Activated T-cell treated with anti-CD3 and anti-CD28 coated beads for 1 hour (primary cell): ENCODE data around the gene WDR37.
A peak's percentile ranks its signal among the peaks of the same experiment; 100 is the strongest.
"Not testable (repeated sequence)": the region's sequence is repeated elsewhere in the genome, so short reads cannot be mapped to it uniquely, and the experiment has no call there.

Experiments used
- DNase-seq: peaks from one replicate; pipeline ENCODE4 v3.0.0-alpha.2; 2020; ENCODE audit warnings: low read depth

Gene WDR37

GRCh38 chr10:1107004-1107403 lies 50.8 kb downstream of the WDR37 start:
- DNase-seq: no peak

GRCh38 chr10:1107679-1108078 lies 51.5 kb downstream of the WDR37 start:
- DNase-seq: no peak

DNA sequence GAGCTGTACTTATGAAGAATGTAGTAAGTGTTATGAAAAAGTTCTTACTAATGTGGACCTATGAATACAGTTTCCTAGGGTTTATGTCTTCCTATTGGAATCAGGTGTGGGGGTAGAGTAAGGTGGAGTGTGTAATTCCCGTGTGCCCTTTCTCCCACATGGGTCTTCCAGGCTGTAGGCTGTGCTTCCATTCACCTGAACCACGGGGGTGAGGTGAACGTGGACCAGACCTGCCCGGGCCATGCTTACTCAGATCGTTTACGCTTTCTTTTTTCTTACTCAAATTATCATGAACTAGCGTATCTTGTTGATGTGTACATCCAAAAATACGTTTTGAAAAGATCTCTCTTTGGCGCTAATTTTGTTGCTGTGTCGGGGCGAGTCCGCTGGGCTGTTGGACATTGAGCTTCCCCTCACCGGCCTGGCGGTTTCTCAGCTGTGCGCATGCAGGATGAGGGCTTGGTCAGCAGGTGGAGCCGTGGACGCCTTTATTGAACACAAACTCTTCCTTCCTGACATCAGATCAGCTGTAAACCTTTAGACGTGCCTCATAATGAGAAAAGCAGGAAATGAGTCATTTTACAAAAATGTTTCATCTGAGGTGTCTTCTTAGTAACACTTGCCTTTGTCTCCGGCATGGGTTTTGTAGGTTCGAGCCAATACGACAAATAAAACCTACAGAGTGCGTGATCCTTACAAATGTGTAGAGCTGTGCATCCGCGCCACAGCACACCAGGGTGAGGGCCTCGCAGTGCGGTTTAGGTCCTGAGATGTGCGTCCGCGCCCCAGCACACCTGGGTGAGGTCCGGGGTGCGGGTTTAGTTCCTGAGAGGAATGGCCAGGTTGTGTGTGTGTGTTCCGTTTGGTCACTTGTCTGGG lies 53.8 kb downstream of the WDR37 start:
- peak; percentile 61 for DNase-seq

GRCh38 chr10:1110674-1111119 lies 54.5 kb downstream of the WDR37 start:
- no peak for DNase-seq

- DNase-seq: no peak
These were observed 58.1 kb downstream of the WDR37 start for GRCh38 chr10:1114315-1114714.

- DNase-seq: no peak
These were observed 58.8 kb downstream of the WDR37 start for GRCh38 chr10:1114719-1115606.

GRCh38 chr10:1115607-1115955 lies 59.4 kb downstream of the WDR37 start:
- no peak for DNase-seq

DNA sequence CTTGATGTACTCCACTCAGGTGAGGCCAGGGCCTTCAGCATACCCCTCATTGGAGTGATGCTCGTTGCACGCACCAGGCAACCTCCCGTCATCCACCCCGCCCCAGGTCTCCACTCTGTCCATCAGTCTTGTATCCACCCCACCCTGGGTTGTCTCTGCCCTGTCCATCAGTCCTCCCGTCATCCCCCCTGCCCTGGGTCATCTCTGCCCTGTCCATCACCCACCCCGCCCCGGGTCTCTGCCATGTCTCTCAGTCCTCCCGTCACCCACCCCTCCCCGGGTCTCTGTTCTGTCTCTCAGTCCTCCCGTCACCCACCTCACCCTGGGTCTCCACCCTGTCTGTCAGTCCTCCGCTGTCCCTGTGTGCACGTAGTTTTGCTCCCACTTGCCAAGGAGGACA lies 59.9 kb downstream of the WDR37 start:
- no peak for DNase-seq

- no peak for DNase-seq
These were observed 60.6 kb downstream of the WDR37 start for GRCh38 chr10:1116696-1117280.

GRCh38 chr10:1117651-1118050 lies 61.5 kb downstream of the WDR37 start:
- no peak for DNase-seq

DNA sequence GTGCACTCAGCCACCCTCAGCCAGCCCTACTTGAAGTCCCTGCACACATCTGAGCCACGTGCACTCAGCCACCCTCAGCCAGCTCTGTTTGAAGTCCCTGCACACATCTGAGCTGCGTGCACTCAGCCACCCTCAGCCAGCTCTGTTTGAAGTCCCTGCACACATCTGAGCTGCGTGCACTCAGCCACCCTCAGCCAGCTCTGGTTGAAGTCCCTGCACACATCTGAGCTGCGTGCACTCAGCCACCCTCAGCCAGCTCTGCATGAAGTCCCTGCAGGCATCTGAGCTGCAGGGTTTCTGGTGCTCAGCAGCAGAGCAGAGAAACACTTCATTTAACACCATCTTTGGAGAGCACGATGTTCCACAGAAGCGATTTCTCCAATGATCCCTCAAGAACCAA lies 62.1 kb downstream of the WDR37 start:
- not testable (repeated sequence) for DNase-seq

- DNase-seq: no peak
These were observed 62.8 kb downstream of the WDR37 start for GRCh38 chr10:1119027-1119426.

DNA sequence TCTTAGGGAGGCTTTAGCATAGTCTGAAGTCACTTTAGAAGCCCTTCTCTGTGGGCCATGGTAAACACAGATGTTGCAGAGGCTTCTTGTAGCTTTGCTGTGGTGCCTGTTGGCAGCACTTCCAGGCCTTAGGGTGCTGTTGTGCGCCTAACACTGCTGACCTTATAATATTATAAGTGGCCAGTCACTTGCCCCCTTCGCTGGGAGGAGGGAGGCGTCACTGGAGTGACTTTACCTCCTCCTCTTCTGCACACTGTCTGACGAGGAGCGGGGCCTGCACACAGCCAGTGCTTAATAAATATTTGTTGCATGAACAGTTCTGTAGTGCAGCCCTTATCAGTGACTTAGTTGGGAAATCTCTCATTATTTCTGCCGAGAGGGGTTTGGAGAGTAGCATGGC lies 63.3 kb downstream of the WDR37 start:
- DNase-seq: no peak

GRCh38 chr10:1120306-1120705 lies 64.1 kb downstream of the WDR37 start:
- DNase-seq: no peak

- DNase-seq: no peak
These were observed 64.6 kb downstream of the WDR37 start for GRCh38 chr10:1120801-1121211.

DNA sequence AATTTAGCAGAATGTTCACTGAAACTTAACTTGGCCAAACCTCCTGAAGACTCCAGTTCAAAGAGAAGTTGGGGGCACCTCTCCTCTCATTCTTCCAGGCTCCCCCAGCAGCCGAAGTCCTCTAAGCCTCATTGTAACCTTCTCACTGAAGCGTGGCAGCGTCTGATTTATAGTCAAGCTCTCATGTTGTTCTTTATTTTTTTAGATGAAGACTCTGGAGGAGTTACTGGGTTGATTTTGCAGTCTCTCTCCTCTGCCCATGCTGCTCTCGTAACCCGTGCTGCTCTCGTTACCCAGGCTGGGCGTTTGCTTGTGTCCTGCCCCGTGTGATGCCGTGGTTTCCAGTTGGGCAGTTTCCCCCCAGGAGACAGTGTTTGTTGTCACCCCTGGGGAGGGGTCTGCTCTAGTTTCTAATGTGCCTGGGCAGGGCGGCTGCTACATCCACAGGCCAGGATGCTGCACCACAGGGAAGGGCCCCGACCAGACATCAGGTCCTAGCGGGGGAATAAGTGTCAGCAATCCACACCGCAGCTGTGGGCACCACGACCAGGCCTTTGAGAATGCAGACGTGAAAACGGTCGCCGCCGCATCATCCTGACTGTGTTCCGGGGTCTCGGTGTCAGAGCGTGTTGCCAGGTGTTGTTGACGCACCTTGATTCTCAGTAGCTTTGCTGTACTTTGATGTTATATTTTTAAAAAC lies 65.2 kb downstream of the WDR37 start:
- no peak for DNase-seq

DNA sequence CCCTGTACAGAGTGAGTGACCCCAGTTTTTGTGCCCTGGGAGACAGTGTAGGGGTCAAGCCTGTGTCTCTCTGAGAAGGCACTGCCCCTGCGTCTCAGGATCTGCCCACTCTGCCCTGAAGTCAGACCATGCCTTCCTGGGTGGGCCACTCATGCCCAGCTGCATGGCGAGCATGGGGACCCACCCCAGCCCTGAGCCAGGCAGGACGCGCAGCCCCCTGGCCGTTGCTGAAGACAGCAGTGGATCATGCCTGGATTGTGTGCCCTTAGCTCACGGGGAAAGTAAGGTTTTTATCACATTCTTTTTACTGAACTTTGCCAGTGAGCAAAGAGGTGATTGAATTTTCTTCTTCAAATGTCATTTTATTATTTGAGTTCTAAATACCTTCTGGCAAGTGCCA lies 66.2 kb downstream of the WDR37 start:
- no peak for DNase-seq

DNA sequence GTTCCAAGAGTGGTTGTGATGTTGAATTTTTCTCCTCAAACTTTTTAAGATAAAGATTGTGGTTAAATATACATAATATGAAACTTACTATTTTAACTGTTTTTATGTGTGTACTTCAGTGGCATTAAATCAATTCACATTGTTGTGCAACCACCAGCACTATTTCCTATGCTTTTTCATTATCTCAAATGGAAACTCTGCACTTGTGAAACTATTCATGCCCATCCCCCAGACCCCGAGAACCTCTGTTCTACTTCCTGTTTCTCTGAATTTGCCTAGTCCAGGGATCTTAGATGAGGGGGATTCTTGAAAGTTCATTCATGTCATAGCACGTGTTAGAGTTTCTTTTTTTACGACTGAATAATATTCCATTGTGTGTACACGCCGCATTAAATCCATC lies 67.0 kb downstream of the WDR37 start:
- DNase-seq: no peak

- DNase-seq: no peak
These were observed 67.8 kb downstream of the WDR37 start for GRCh38 chr10:1123972-1124371.

DNA sequence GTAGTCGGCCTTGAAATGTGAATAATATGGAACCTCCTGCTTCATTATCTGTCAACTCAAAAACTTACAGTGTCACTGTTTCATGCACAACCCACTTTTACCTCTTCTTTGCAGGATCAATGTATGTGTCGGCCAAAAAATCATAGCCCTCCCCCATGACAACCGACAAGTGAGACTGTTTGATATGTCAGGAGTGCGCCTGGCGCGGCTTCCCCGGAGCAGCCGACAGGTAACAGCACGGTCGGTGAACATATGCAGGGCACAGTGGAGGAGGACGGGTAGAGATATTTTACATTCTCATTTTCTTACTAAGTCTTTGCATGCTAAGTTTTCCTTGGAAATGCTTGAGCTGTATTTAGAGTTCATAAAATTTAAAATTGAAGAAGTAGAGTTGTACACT lies 68.6 kb downstream of the WDR37 start:
- DNase-seq: no peak

DNA sequence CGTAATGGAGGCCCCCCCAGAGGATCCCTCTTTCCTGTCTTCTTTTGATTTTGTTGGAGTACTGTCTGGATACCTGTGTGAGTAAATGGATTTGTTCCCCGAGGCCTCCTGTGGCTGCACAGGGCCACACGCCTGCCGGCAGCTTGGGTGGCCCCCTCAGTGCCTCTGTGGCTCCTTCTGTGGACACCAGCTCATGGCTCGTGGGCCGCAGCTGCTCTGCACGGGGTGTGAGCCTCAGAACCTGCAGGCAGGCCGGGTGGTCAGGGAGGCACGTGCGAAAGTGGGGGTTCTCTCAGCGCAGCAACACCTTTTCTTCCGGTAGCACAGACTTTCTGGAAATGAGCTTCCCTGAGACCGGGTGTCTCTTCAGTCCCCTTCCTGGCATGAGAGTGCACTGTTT lies 70.3 kb downstream of the WDR37 start:
- no peak for DNase-seq

- no peak for DNase-seq
These were observed 71.4 kb downstream of the WDR37 start for GRCh38 chr10:1127629-1128028.
